KOPT-K1 (cell line): ENCODE results near the gene CCDC33.
A peak's percentile ranks its signal among the peaks of the same experiment; 100 is the strongest.

Experiments
- H3K27ac ChIP-seq: fragments of 200-600 bp; sonication (generic); 2 replicates; pipeline ENCODE4 v1.5.1; 2016; ENCODE audit warnings: antibody characterized with exemption, mild to moderate bottlenecking, low read depth, low read length; ENCODE audit not compliant: poor library complexity, severe bottlenecking
- H3K36me3 ChIP-seq: fragments of 200-600 bp; sonication (generic); 2 replicates; pipeline ENCODE4 v1.5.1; 2017; ENCODE audit warnings: antibody characterized with exemption, mild to moderate bottlenecking, low read length, moderate library complexity; ENCODE audit not compliant: insufficient read depth
- H3K9me3 ChIP-seq: fragments of 200-600 bp; sonication (generic); 2 replicates; pipeline ENCODE4 v1.5.1; 2017; ENCODE audit warnings: antibody characterized with exemption, low read length, mild to moderate bottlenecking; ENCODE audit not compliant: insufficient read depth, poor library complexity, severe bottlenecking

Gene CCDC33

GRCh38 chr15:74235962-74236361 lies at the start of gene CCDC33:
Gene CCDC33, plus strand, starts transcription at chr15:74236326. Its CDS starts 394 bp downstream, at chr15:74236720.
- Histone ChIP-seq H3K36me3 (no peaks in the 10 kb centered on the region), H3K9me3 (no peaks in the 10 kb centered on the region), H3K27ac (no peak within 1 kb of the TSS)

GRCh38 chr15:74188216-74188615 lies 47.9 kb upstream of the CCDC33 start:
- Histone ChIP-seq H3K9me3 (no peaks in the 10 kb centered on the region), H3K27ac (no peak overlapping the region), H3K36me3 (no peaks in the 10 kb centered on the region)

GRCh38 chr15:74191798-74192197 lies 44.3 kb upstream of the CCDC33 start:
- H3K36me3 ChIP-seq: no peaks in the 10 kb centered on the region; the same call in 1 of the 2 replicates
- no peaks in the 10 kb centered on the region for H3K9me3 ChIP-seq
- no peak overlapping the region for H3K27ac ChIP-seq

DNA sequence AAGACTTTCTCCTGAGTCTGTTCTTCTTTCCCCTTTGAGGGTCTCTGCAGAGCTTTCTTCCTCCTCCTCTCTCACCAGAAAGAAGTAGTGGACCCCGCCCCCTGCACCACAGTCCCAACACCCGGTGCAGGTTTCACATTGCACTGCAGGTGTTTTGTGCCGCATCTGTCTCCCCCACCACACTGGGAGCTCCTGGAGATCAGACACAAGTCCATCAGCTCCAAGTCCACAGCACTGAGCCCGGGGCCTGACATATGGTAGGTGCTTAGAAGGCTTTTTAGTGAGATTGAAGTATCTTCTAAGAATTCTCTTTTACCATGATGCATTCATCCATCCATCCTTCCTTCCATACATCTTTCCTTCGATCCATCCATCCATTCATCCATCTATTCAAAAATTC lies 43.4 kb upstream of the CCDC33 start:
- no peak overlapping the region for H3K27ac ChIP-seq
- no peaks in the 10 kb centered on the region; the same call in 1 of the 2 replicates for H3K36me3 ChIP-seq
- H3K9me3 ChIP-seq: no peaks in the 10 kb centered on the region

- Histone ChIP-seq H3K9me3 (no peaks in the 10 kb centered on the region), H3K27ac (no peak overlapping the region), H3K36me3 (no peaks in the 10 kb centered on the region; the same call in 1 of the 2 replicates)
These were observed 42.8 kb upstream of the CCDC33 start for GRCh38 chr15:74193299-74193718.

- Histone ChIP-seq H3K27ac (no peak overlapping the region), H3K36me3 (no peaks in the 10 kb centered on the region; the same call in 1 of the 2 replicates), H3K9me3 (no peaks in the 10 kb centered on the region)
These were observed 42.2 kb upstream of the CCDC33 start for GRCh38 chr15:74193905-74194304.

- H3K36me3 ChIP-seq: no peaks in the 10 kb centered on the region; the same call in 1 of the 2 replicates
- no peaks in the 10 kb centered on the region for H3K9me3 ChIP-seq
- no peak overlapping the region for H3K27ac ChIP-seq
These were observed 41.3 kb upstream of the CCDC33 start for GRCh38 chr15:74194572-74195559.

DNA sequence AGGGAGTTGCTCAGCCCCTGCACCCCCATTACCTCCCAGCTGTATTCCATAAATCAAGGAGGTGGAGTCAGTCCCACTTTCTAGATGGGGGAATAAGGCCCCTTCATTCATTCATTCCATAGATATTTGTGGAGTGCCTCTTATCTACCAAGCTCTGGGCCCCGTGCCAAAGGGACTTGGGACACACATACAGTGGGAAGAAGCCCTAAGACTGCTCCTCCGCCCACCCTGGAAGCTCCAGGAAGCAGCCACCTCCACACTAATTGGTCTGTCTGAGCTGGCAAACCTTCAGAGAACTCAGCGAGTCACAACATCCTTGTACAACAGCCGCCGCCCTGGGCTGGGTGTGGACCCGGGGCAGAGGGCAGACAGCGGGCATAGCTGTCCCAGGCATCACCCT lies 40.0 kb upstream of the CCDC33 start:
- H3K36me3 ChIP-seq: no peaks in the 10 kb centered on the region; the same call in 1 of the 2 replicates
- H3K27ac ChIP-seq: no peak overlapping the region
- no peaks in the 10 kb centered on the region for H3K9me3 ChIP-seq

DNA sequence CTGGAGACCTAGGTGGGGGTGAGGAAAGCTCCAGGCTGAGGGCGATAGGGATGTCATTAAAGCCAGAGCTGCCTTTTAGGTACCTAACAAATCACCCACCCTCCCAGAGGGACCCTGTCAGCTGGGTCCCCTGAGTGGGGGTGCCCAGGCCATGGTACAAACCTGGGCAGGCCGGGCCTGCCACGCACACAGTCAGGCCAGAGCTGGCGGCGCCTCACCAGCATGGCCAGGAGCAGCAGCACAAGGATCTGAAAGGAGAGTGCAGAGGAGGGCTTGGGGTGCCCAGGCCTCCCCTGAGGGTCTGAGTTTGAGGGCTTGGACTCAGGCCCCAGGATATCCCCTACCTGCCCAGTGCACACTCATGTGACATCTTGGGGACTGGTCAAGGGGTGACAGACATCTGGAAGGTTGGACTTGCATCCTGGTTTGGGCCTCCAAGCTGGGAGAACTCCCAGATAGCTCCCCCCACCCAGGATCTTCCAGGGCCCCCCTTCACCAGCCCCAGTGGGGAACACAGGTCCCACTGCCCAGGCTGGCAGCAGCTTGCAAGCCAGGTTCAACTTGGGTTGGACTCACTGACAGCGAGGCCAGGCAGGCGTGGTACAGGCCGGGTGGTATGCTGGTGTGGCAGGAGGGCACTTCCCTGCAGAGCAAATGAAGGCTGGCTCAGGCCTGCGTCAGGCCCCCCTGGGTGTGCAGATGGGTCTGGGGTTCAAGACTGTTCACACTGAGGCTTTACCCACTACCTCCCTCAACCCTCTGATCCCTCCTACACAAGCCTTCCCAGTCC lies 38.8 kb upstream of the CCDC33 start:
- Histone ChIP-seq H3K27ac (no peak overlapping the region), H3K9me3 (no peaks in the 10 kb centered on the region), H3K36me3 (no peaks in the 10 kb centered on the region; the same call in 1 of the 2 replicates)

DNA sequence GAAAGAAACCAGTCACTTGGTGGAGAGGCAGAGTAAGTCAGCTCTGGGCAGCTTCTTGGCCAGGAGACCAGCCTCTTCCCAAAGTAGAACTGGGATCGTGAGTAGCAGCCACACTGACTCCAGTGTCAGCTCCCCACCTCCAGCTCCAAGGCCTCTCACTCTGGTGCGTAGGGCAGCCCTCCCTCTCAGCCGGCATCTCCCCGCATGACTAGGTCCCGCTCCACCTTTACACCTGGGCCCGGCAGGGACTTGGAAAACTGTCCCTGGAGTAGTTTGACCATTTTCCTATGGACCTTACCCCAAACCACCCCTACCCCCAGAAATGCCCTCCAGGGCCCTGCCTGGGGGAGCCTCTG lies 36.9 kb upstream of the CCDC33 start:
- H3K36me3 ChIP-seq: no peaks in the 10 kb centered on the region; the same call in 1 of the 2 replicates
- no peaks in the 10 kb centered on the region for H3K9me3 ChIP-seq
- no peak overlapping the region for H3K27ac ChIP-seq

GRCh38 chr15:74200412-74200815 lies 35.7 kb upstream of the CCDC33 start:
- no peak overlapping the region for H3K27ac ChIP-seq
- no peaks in the 10 kb centered on the region; the same call in 1 of the 2 replicates for H3K36me3 ChIP-seq
- no peaks in the 10 kb centered on the region for H3K9me3 ChIP-seq

GRCh38 chr15:74200871-74201419 lies 35.2 kb upstream of the CCDC33 start:
- H3K36me3 ChIP-seq: no peaks in the 10 kb centered on the region; the same call in 1 of the 2 replicates
- no peaks in the 10 kb centered on the region for H3K9me3 ChIP-seq
- no peak overlapping the region for H3K27ac ChIP-seq

DNA sequence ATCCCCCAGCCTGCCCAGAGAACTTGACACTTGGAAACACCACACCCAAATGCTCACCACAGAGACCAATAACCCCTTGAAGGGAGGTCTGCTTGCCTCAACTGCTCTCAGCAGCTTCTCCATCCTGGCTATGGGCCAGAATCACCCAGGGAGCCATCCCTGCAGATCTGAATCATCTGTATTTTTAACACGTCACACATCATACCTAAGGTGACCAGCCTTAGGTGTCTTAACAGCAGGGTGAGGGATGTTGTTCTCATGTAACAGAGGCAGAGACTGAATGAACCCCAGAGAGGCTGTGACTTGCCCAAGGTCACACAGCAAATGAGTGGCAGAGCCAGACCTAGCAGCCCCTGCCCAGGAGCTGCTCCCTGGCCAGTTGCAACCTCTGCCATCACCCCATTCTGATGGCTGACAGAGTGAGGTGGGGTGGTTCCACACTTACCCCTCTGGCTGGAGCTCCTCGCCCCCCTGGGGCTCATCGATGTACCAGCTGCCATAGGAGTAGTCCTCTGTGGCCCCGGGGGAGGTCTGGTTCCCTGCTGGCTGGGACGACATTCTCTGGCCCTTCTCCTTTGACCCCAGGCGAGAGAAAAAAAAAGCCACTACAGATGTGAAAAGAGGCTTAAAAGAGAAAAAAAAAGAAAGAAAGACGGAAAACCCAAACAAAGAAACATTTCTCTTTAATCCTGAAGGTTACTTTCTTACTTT lies 34.3 kb upstream of the CCDC33 start:
- Histone ChIP-seq H3K9me3 (no peaks in the 10 kb centered on the region), H3K27ac (peak overlapping the region; percentile 93), H3K36me3 (no peaks in the 10 kb centered on the region; the same call in 1 of the 2 replicates)
